Measurements from ENCODE around the gene SCARF2. TPM values are rescaled to one million over a fixed set of nuclear protein-coding genes. Genes with fewer than 3 reads are reported as not detected.

The SCARF2 gene
- total and polyA plus RNA-seq, 2 of the 13 experiments (the other 11 are each of a cell fraction or from before 2014, with no cell fraction given): 3.3 to 6.2 TPM

DNA sequence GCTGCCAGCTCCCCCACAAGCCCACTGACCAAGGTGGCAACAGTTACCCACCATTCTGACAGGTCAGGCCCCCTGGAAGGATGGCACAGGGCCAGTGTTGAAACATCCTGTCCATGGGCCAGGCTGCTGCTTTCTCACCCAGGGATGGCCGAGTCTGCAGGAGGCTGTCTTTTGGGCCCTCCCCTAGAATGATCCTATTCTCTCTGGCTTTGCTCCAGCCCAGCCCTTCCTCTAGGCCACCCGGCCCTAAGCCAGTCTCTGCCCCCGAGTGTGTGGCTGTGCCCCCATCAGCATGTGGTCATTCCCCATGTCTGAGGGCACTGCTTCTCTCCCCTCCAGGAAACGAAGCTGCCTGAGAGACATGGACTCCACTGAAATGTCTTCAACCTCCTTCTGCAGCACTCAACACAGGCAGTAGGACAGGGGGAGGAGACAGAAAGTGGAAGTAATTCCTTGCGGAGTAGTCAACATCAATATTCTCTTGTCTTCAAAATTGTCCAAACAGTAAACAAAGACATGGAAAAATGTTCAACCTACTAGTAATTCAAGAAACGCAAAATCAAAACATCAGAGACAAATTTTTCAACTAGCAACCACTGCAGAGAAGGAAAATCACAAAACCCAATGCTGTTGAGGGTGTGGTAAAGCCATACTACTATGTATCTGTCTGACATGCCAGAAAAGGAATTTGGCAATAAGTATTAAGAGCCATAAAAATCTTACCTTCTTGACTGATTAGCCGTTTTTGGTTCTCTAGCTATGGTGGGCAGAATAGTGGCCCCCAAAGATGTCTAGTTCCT is 5.1 kb upstream of the SCARF2 start (continued):
- no peak for TF ChIP-seq ZNF609 (CRISPR knock-in tag; IDR thresholded peaks at IDR 0.05; ENCODE audit: borderline replicate concordance)
- no peak for TF ChIP-seq ZSCAN31 (CRISPR knock-in tag; IDR thresholded peaks at IDR 0.05; ENCODE audit: low read depth)
- no peak for TF ChIP-seq AKNA (CRISPR knock-in tag; IDR thresholded peaks at IDR 0.05; ENCODE audit: borderline replicate concordance)
- no peak for TF ChIP-seq ARNTL (CRISPR knock-in tag; IDR thresholded peaks at IDR 0.05)
- no peak for TF ChIP-seq ZFP82 (CRISPR knock-in tag; IDR thresholded peaks at IDR 0.05; ENCODE audit: borderline replicate concordance)

All from HepG2 (cell line).